PC-9 (cell line): ENCODE measurements around the gene ETS1. TPM values are rescaled to one million over a fixed set of nuclear protein-coding genes. Genes with fewer than 3 reads are reported as not detected.
A peak's percentile ranks its signal among the peaks of the same experiment; 100 is the strongest.

Experiments
- BruUV-seq: library from RNA; stranded (reverse); fragments of 400-500 nt; replicated peaks from 2 replicates; lab custom pipeline; 2021; lab: Mats Ljungman, UMichigan
- CTCF ChIA-PET: fragments of 300-600 bp; sonication (Branson Sonifier 250); formaldehyde crosslinking; loops from one replicate; lab custom pipeline; 2022; ENCODE audit warnings: antibody characterized with exemption; lab: Charles Lee
- POLR2A ChIA-PET: fragments of 300-600 bp; sonication (Branson Sonifier 250); formaldehyde crosslinking; loops from one replicate; lab custom pipeline; 2022; ENCODE audit warnings: antibody characterized with exemption; ENCODE audit not compliant: unreplicated experiment; lab: Charles Lee
- DNase-seq, 2 experiments: peaks; one replicate each; pipeline versions ENCODE4 v3.0.0 to v3.0.0-alpha.2; 2015 to 2022; ENCODE audit warnings: mixed read lengths in 1 of 2
- H2AFZ ChIP-seq: fragments of 200-600 bp; sonication (generic); 2 replicates; pipeline ENCODE4 v1.8.1; 2017; ENCODE audit warnings: antibody characterized with exemption
- H3F3A ChIP-seq: fragments of 200-600 bp; sonication (generic); 2 replicates; pipeline ENCODE4 v1.8.1; 2017; ENCODE audit warnings: antibody characterized with exemption, mild to moderate bottlenecking, low read depth; ENCODE audit not compliant: insufficient read depth
- H3K27ac ChIP-seq: fragments of 200-600 bp; sonication (generic); 2 replicates; pipeline ENCODE4 v1.6.1; 2016; ENCODE audit warnings: mixed run types
- H3K27me3 ChIP-seq: fragments of 200-600 bp; sonication (generic); 2 replicates; pipeline ENCODE4 v1.6.1; 2016; ENCODE audit warnings: low read depth, mixed run types; ENCODE audit not compliant: insufficient read depth
- H3K36me3 ChIP-seq: fragments of 200-600 bp; sonication (generic); 2 replicates; pipeline ENCODE4 v1.6.1; 2016; ENCODE audit warnings: low read depth, mixed run types
- H3K4me1 ChIP-seq: fragments of 200-600 bp; sonication (generic); replicated peaks from 2 replicates; pipeline ENCODE4 v1.6.1; 2016; ENCODE audit warnings: mixed run types; ENCODE audit not compliant: insufficient read depth
- H3K4me2 ChIP-seq: fragments of 200-600 bp; sonication (generic); 2 replicates; pipeline ENCODE4 v1.6.1; 2017; ENCODE audit warnings: mixed run types
- H3K4me3 ChIP-seq: fragments of 200-600 bp; sonication (generic); 2 replicates; pipeline ENCODE4 v1.6.1; 2016; ENCODE audit warnings: mixed run types
- H3K79me2 ChIP-seq: fragments of 200-600 bp; sonication (generic); 2 replicates; pipeline ENCODE4 v1.6.1; 2017; ENCODE audit warnings: low read depth, mixed run types
- H3K9me2 ChIP-seq: fragments of 200-600 bp; sonication (generic); 2 replicates; pipeline ENCODE4 v1.8.1; 2017; ENCODE audit warnings: mild to moderate bottlenecking; ENCODE audit not compliant: insufficient read depth
- H3K9me3 ChIP-seq: fragments of 200-600 bp; sonication (generic); 2 replicates; pipeline ENCODE4 v1.8.1; 2016; ENCODE audit warnings: low read depth; ENCODE audit not compliant: insufficient read depth
- H4K20me1 ChIP-seq: fragments of 200-600 bp; sonication (generic); 2 replicates; pipeline ENCODE4 v1.8.1; 2017; ENCODE audit not compliant: insufficient read depth
- EZH2 ChIP-seq: fragments of 200-600 bp; sonication (generic); IDR thresholded peaks from 2 replicates; pipeline ENCODE4 v1.8.0; 2017; ENCODE audit warnings: antibody characterized with exemption, low read depth
- intact Hi-C: fragments of 100-400 bp; cut with micrococcal nuclease; formaldehyde crosslinking; loops from one replicate; pipeline ENCODE4 v1.10.0; 2022; ENCODE audit not compliant: unreplicated experiment
- total RNA-seq: library from RNA; stranded (reverse); gene quantifications from 2 replicates; pipeline ENCODE4 v1.2.3, GENCODE V29; 2021
- TF ChIP-seq, protein P1 (sequence below): fragments of 200-600 bp; sonication (generic); conservative IDR thresholded peaks from 2 replicates; pipeline ENCODE4 v1.6.1; 2017; ENCODE audit warnings: mixed run types, antibody characterized with exemption, mild to moderate bottlenecking, moderate library complexity

The ETS1 gene
- total RNA-seq, 1 experiment from 2014 or later, result 23.3 TPM

DNA sequence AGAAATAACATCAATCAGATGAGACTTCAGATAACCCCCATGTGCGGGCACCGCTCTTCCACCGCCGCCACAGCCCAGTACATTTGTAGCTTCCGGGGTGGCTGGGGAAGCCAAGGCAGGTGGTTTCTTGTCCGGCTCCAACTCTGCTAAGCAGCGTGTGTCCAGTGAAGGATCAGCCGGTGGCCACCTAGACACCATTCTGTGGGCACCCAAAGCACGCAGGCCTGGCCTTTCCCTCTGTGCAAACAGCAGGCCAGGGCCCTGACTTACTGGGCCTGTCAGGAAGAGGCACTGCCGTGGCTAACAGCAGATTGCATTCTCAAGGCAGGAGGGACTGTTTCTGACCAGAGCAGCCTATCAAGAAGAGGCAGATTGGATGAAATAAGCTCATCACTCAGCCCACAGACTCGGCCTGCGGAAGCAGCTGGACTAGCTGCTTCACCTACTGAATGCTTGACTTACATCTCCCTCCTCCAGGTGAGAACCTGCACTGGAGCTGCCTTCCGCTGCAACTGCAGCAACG lies 74.8 kb downstream of the ETS1 start:
- peaks cover 74% of the 10 kb centered on the region for H3K79me2 ChIP-seq
- no peak overlapping the region for H2AFZ ChIP-seq
- intact Hi-C loops, result loop anchor here (5.0 kb wide), 1 partner anchor 680 kb away; the partner anchor contains the start of gene ARHGAP32
- H3K36me3 ChIP-seq, result no peaks in the 10 kb centered on the region
- BruUV-seq, result no TSS peak
- DNase-seq, result no peak
- H3K4me3 ChIP-seq, result no peak overlapping the region
- H3K27ac ChIP-seq, result no peak overlapping the region
- no peaks in the 10 kb centered on the region for H3K27me3 ChIP-seq
- CTCF ChIA-PET, result no interaction called here
- no peaks in the 10 kb centered on the region for H3K9me2 ChIP-seq
- no peaks in the 10 kb centered on the region; the same call in 1 of the 2 replicates for H4K20me1 ChIP-seq
- H3K9me3 ChIP-seq, result no peaks in the 10 kb centered on the region
- no peak overlapping the region for H3K4me2 ChIP-seq
- POLR2A ChIA-PET, result interaction anchor here (0.6 kb wide), 1 partner anchor 923 kb away, joined by 5 read pairs; no protein-coding TSS in a partner anchor
- TF ChIP-seq, protein P1, sequence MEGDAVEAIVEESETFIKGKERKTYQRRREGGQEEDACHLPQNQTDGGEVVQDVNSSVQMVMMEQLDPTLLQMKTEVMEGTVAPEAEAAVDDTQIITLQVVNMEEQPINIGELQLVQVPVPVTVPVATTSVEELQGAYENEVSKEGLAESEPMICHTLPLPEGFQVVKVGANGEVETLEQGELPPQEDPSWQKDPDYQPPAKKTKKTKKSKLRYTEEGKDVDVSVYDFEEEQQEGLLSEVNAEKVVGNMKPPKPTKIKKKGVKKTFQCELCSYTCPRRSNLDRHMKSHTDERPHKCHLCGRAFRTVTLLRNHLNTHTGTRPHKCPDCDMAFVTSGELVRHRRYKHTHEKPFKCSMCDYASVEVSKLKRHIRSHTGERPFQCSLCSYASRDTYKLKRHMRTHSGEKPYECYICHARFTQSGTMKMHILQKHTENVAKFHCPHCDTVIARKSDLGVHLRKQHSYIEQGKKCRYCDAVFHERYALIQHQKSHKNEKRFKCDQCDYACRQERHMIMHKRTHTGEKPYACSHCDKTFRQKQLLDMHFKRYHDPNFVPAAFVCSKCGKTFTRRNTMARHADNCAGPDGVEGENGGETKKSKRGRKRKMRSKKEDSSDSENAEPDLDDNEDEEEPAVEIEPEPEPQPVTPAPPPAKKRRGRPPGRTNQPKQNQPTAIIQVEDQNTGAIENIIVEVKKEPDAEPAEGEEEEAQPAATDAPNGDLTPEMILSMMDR, result no peak
- TF ChIP-seq EZH2, result no peak
- peaks cover 35% of the 10 kb centered on the region for H3K4me1 ChIP-seq
- H3F3A ChIP-seq, result peaks cover 11% of the 10 kb centered on the region

DNA sequence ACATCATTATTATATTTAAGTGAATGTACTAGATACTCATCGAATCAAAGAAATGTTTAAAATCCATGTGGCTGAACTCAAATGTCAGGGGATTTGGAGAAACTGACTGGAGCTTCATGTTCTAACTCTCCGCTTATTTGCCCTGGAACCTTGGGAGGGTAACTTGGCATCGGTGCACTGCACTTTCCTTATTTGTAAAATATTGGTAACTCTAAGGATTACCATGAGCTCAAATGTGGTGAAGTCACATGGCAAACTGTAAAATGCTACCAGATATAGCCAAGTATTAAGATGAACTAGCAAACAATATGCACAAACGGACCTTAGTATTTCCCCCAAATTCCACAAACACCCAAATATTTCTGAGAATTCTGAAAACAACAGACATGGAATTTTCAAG lies 75.6 kb downstream of the ETS1 start:
- Histone ChIP-seq H3K27ac (no peak overlapping the region), H3K27me3 (no peaks in the 10 kb centered on the region), H2AFZ (no peak overlapping the region), H3K9me3 (no peaks in the 10 kb centered on the region), H3K4me2 (no peak overlapping the region), H3K4me3 (no peak overlapping the region), H3K4me1 (peaks cover 40% of the 10 kb centered on the region), H4K20me1 (no peaks in the 10 kb centered on the region), H3F3A (peaks cover 19% of the 10 kb centered on the region), H3K36me3 (no peaks in the 10 kb centered on the region), H3K9me2 (no peaks in the 10 kb centered on the region), H3K79me2 (peaks cover 66% of the 10 kb centered on the region)
- TF ChIP-seq, protein P1, result no peak
- no peak for TF ChIP-seq EZH2
- BruUV-seq, result no TSS peak
- intact Hi-C loops, result loop anchor here (5.0 kb wide), 1 partner anchor 681 kb away; the partner anchor contains the start of gene ARHGAP32
- POLR2A ChIA-PET, result no interaction called here
- CTCF ChIA-PET, result interaction anchor here (1.3 kb wide), 1 partner anchor 27 kb away, joined by 3 read pairs; no protein-coding TSS in a partner anchor
- DNase-seq, result no peak

DNA sequence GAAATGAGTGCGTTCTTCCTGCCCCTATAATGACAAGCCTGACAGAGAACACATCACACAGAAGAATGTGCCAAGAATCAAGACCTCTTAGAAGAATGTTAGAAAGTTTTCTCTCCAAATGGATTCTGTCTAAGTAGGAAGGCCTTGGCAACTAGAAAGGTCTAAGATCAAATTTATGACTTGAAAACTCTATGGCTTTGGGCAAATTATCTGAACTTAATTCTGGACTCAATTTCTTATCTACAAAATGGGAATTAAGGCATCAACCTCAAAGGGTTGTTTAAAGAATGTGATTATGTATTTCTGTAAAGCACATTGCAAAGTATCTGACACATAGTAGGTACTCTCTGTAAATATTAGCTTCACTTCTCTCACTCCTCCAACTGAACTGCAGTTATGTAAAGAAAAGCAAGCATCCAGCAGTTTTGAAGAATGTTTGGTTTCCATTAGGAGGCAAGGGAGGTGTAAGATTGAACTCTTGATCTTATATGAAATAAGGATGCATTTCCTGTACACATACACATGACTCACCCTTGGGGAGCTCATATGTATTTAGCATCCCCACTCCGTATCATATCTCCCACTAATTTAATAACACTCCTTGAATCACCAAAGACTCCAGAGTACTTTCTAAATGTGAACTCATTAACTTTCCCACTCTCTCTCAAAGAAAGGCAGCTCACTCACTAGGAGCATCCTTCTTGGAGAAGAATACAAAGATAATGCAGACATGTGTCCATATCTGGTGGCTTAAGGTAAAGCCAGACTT lies 77.6 kb downstream of the ETS1 start:
- no peak for DNase-seq
- ChIA-PET POLR2A (interaction anchor here (0.6 kb wide), 1 partner anchor 8 kb away, joined by 5 read pairs; no protein-coding TSS in a partner anchor), CTCF (no interaction called here)
- H3K27ac ChIP-seq, result peak overlapping the region; percentile 85
- H3K4me3 ChIP-seq, result no peak overlapping the region
- H3K27me3 ChIP-seq, result no peaks in the 10 kb centered on the region
- no peaks in the 10 kb centered on the region for H3K9me3 ChIP-seq
- peaks cover 58% of the 10 kb centered on the region for H3K79me2 ChIP-seq
- BruUV-seq, result no TSS peak
- H4K20me1 ChIP-seq, result no peaks in the 10 kb centered on the region
- no peaks in the 10 kb centered on the region for H3K36me3 ChIP-seq
- H2AFZ ChIP-seq, result no peak overlapping the region
- peaks cover 22% of the 10 kb centered on the region for H3F3A ChIP-seq
- intact Hi-C loops, result loop anchor here (5.0 kb wide), 1 partner anchor 682 kb away; the partner anchor contains the start of gene ARHGAP32
- no peaks in the 10 kb centered on the region for H3K9me2 ChIP-seq
- TF ChIP-seq EZH2, result no peak
- TF ChIP-seq, protein P1, result no peak
- peaks cover 45% of the 10 kb centered on the region for H3K4me1 ChIP-seq
- H3K4me2 ChIP-seq, result peak overlapping the region; percentile 76
